Measurements from ENCODE around the gene CFAP52.

DNA sequence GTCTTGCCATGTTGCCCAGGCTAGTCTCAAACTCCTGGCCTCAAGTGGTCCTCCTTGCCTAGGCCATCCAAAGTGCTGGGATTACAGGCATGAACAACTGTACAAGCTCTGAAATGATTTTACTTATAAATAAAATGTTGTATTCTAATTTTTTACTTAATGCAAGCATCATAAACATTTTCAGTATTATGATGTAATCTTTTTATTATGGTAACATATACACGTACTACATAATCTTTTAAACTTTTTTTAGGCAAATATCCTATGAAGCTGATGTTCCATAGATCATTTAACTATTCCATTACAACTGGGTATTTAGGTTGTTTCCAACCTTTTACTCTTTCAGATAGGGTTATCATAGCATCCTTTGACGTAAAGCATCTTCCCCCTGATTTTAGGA is 35.1 kb downstream of the CFAP52 start:
- TF ChIP-seq POLR2A (IDR thresholded peaks at IDR 0.05) (no peak), POLR2AphosphoS5 (IDR thresholded peaks at IDR 0.05) (no peak)

Measured in prostate gland (tissue), 1 donor.